ENCODE results near the gene TMEM223.

The TMEM223 gene

GRCh38 chr11:62839050-62839945 lies 47.5 kb upstream of the TMEM223 start, which contains the start of gene WDR74 (continued):
- TF ChIP-seq ZBTB1 (tag by site-specific recombination; IDR thresholded peaks at IDR 0.05) (no peak), KLF9 (tag by site-specific recombination; IDR thresholded peaks at IDR 0.05; ENCODE audit: low read depth) (no peak), ZNF174 (tag by site-specific recombination; IDR thresholded peaks at IDR 0.05) (no peak), ZSCAN16 (tag by site-specific recombination; IDR thresholded peaks at IDR 0.05) (no peak), ZNF560 (tag by site-specific recombination; IDR thresholded peaks at IDR 0.05; ENCODE audit: borderline replicate concordance) (no peak), ZNF473 (tag by site-specific recombination; IDR thresholded peaks at IDR 0.05) (no peak), ZNF785 (tag by site-specific recombination; IDR thresholded peaks at IDR 0.05) (no peak), ZNF670 (tag by site-specific recombination; IDR thresholded peaks at IDR 0.05; ENCODE audit: low read depth) (no peak), ZNF133 (tag by site-specific recombination; IDR thresholded peaks at IDR 0.05) (no peak), ZNF639 (tag by site-specific recombination; IDR thresholded peaks at IDR 0.05) (peak; percentile 38; the same call in 1 of the 2 replicates), YY1 (tag by site-specific recombination; IDR thresholded peaks at IDR 0.05) (peak; percentile 93), ZNF175 (tag by site-specific recombination; IDR thresholded peaks at IDR 0.05) (no peak), IKZF3 (tag by site-specific recombination; IDR thresholded peaks at IDR 0.05) (no peak), OSR2 (tag by site-specific recombination; IDR thresholded peaks at IDR 0.05) (no peak), HIC1 (tag by site-specific recombination; IDR thresholded peaks at IDR 0.05) (no peak), ZNF776 (tag by site-specific recombination; IDR thresholded peaks at IDR 0.05; ENCODE audit: borderline replicate concordance) (no peak), ZNF398 (tag by site-specific recombination; IDR thresholded peaks at IDR 0.05) (no peak), ZNF449 (tag by site-specific recombination; IDR thresholded peaks at IDR 0.05) (no peak), ZNF664 (tag by site-specific recombination; IDR thresholded peaks at IDR 0.05) (no peak), ZNF335 (tag by site-specific recombination; conservative IDR thresholded peaks at IDR 0.05) (peak; percentile 83), ZNF433 (tag by site-specific recombination; IDR thresholded peaks at IDR 0.05; ENCODE audit: low read depth) (no peak), PBX3 (CRISPR knock-in tag; IDR thresholded peaks at IDR 0.05) (peak; percentile 77; the same call in 1 of the 2 replicates), KLF10 (tag by site-specific recombination; IDR thresholded peaks at IDR 0.05) (no peak; the same call in 1 of the 2 replicates), ZNF146 (tag by site-specific recombination; IDR thresholded peaks at IDR 0.05) (no peak), YY2 (tag by site-specific recombination; IDR thresholded peaks at IDR 0.05) (peak; percentile 93), ZNF354C (tag by site-specific recombination; IDR thresholded peaks at IDR 0.05; ENCODE audit: borderline replicate concordance, low read depth) (no peak), ZNF654 (tag by site-specific recombination; IDR thresholded peaks at IDR 0.05; ENCODE audit: low read depth) (no peak), ZSCAN18 (tag by site-specific recombination; IDR thresholded peaks at IDR 0.05) (no peak), ZNF394 (tag by site-specific recombination; IDR thresholded peaks at IDR 0.05; ENCODE audit: borderline replicate concordance) (no peak; the same call in 1 of the 2 replicates), ZNF558 (tag by site-specific recombination; IDR thresholded peaks at IDR 0.05) (no peak), BCL11A (tag by site-specific recombination; IDR thresholded peaks at IDR 0.05; ENCODE audit: low read depth) (no peak)
